HEK293 (cell line): ENCODE results near the gene CDC37.

ENCODE experiments used
- HOXC10 ChIP-seq: sonication (generic); formaldehyde crosslinking; IDR thresholded peaks from 2 replicates; pipeline ENCODE4 v1.8.1; 2023; ENCODE audit warnings: mild to moderate bottlenecking, missing genetic modification reagents
- KLF16 ChIP-seq: fragments of 450-650 bp; formaldehyde crosslinking; IDR thresholded peaks from 2 replicates; pipeline ENCODE4 v1.5.1; 2017; ENCODE audit warnings: missing biosample characterization, missing genetic modification characterization
- KLF8 ChIP-seq: fragments of 450-650 bp; formaldehyde crosslinking; IDR thresholded peaks from 2 replicates; pipeline ENCODE4 v1.5.1; 2016; ENCODE audit warnings: missing biosample characterization, missing genetic modification characterization
- PBX3 ChIP-seq: sonication (generic); formaldehyde crosslinking; IDR thresholded peaks from 2 replicates; pipeline ENCODE4 v1.8.1; 2022; ENCODE audit warnings: mild to moderate bottlenecking, moderate library complexity, missing genetic modification reagents
- PRDM10 ChIP-seq: fragments of 450-650 bp; formaldehyde crosslinking; IDR thresholded peaks from 2 replicates; pipeline ENCODE4 v1.5.1; 2016; ENCODE audit warnings: missing biosample characterization, missing genetic modification characterization
- YY2 ChIP-seq: fragments of 450-650 bp; formaldehyde crosslinking; IDR thresholded peaks from 2 replicates; pipeline ENCODE4 v1.5.1; 2016; ENCODE audit warnings: missing biosample characterization, missing genetic modification characterization
- ZBTB8A ChIP-seq: fragments of 450-650 bp; formaldehyde crosslinking; IDR thresholded peaks from 2 replicates; pipeline ENCODE4 v1.5.1; 2016; ENCODE audit warnings: missing biosample characterization, missing genetic modification characterization
- ZFP41 ChIP-seq: fragments of 450-650 bp; formaldehyde crosslinking; IDR thresholded peaks from 2 replicates; pipeline ENCODE4 v1.5.1; 2016; ENCODE audit warnings: missing biosample characterization, missing genetic modification characterization, borderline replicate concordance
- ZNF121 ChIP-seq: fragments of 450-650 bp; formaldehyde crosslinking; IDR thresholded peaks from 2 replicates; pipeline ENCODE4 v1.5.1; 2016; ENCODE audit warnings: missing biosample characterization, missing genetic modification characterization
- ZNF148 ChIP-seq: fragments of 450-650 bp; formaldehyde crosslinking; IDR thresholded peaks from 2 replicates; pipeline ENCODE4 v1.5.0; 2017; ENCODE audit warnings: missing biosample characterization, missing genetic modification characterization, borderline replicate concordance
- ZNF18 ChIP-seq: fragments of 450-650 bp; formaldehyde crosslinking; IDR thresholded peaks from 2 replicates; pipeline ENCODE4 v1.5.1; 2016; ENCODE audit warnings: missing biosample characterization, missing genetic modification characterization
- ZNF23 ChIP-seq: fragments of 450-650 bp; formaldehyde crosslinking; IDR thresholded peaks from 2 replicates; pipeline ENCODE4 v1.5.1; 2016; ENCODE audit warnings: missing biosample characterization, missing genetic modification characterization, borderline replicate concordance
- ZNF239 ChIP-seq: fragments of 450-650 bp; formaldehyde crosslinking; IDR thresholded peaks from 2 replicates; pipeline ENCODE4 v1.5.1; 2016; ENCODE audit warnings: missing biosample characterization, missing genetic modification characterization
- ZNF26 ChIP-seq: fragments of 450-650 bp; formaldehyde crosslinking; IDR thresholded peaks from 2 replicates; pipeline ENCODE4 v1.5.1; 2016; ENCODE audit warnings: missing biosample characterization, missing genetic modification characterization
- ZNF274 ChIP-seq, 2 experiments: fragments of 200-500 bp in 1 of 2; fragments of 450-650 bp in 1 of 2; sonication (Bioruptor generic) in 1 of 2; formaldehyde crosslinking in 1 of 2; IDR thresholded peaks; 2 replicates each; pipeline versions ENCODE4 v1.5.1 to v1.6.1; 2014 to 2016; ENCODE audit warnings: borderline replicate concordance in 1 of 2, inconsistent platforms in 1 of 2, low read length in 1 of 2, missing biosample characterization in 1 of 2, missing genetic modification characterization in 1 of 2
- ZNF311 ChIP-seq: fragments of 450-650 bp; formaldehyde crosslinking; IDR thresholded peaks from 2 replicates; pipeline ENCODE4 v1.5.1; 2017; ENCODE audit warnings: missing biosample characterization, missing genetic modification characterization, borderline replicate concordance
- ZNF549 ChIP-seq: fragments of 450-650 bp; IDR thresholded peaks from 2 replicates; pipeline ENCODE4 v1.5.1; 2018; ENCODE audit warnings: missing biosample characterization, missing genetic modification characterization, mild to moderate bottlenecking, inconsistent platforms, moderate library complexity
- ZNF560 ChIP-seq: fragments of 450-650 bp; formaldehyde crosslinking; IDR thresholded peaks from 2 replicates; pipeline ENCODE4 v1.5.1; 2017; ENCODE audit warnings: missing biosample characterization, missing genetic modification characterization, borderline replicate concordance
- ZNF580 ChIP-seq: fragments of 450-650 bp; formaldehyde crosslinking; IDR thresholded peaks from 2 replicates; pipeline ENCODE4 v1.5.1; 2016; ENCODE audit warnings: missing biosample characterization, missing genetic modification characterization
- ZNF585B ChIP-seq: fragments of 450-650 bp; formaldehyde crosslinking; IDR thresholded peaks from 2 replicates; pipeline ENCODE4 v1.5.1; 2016; ENCODE audit warnings: missing biosample characterization, missing genetic modification characterization
- ZNF701 ChIP-seq: fragments of 450-650 bp; formaldehyde crosslinking; IDR thresholded peaks from 2 replicates; pipeline ENCODE4 v1.5.1; 2016; ENCODE audit warnings: missing biosample characterization, missing genetic modification characterization
- ZNF768 ChIP-seq: fragments of 450-650 bp; formaldehyde crosslinking; IDR thresholded peaks from 2 replicates; pipeline ENCODE4 v1.5.1; 2018; ENCODE audit warnings: missing biosample characterization, mild to moderate bottlenecking, missing genetic modification characterization
- ZSCAN4 ChIP-seq: fragments of 450-650 bp; formaldehyde crosslinking; IDR thresholded peaks from 2 replicates; pipeline ENCODE4 v1.5.1; 2017; ENCODE audit warnings: missing biosample characterization, missing genetic modification characterization

The CDC37 gene

GRCh38 chr19:10416380-10417257, 13.3 kb upstream of the CDC37 start (continued):
- TF ChIP-seq PBX3 (CRISPR knock-in tag) (peak; percentile 45; the same call in 1 of the 2 replicates), ZBTB8A (tag by site-specific recombination) (peak; percentile 88), ZNF311 (tag by site-specific recombination) (no peak), ZNF560 (tag by site-specific recombination) (no peak), ZNF768 (tag by site-specific recombination) (no peak), HOXC10 (CRISPR knock-in tag) (no peak), ZNF23 (tag by site-specific recombination) (no peak), ZNF121 (tag by site-specific recombination) (peak; percentile 77), PRDM10 (tag by site-specific recombination) (peak; percentile 82), ZSCAN4 (tag by site-specific recombination) (peak; percentile 75), ZFP41 (tag by site-specific recombination) (no peak), ZNF585B (tag by site-specific recombination) (no peak), ZNF549 (tag by site-specific recombination) (no peak), ZNF18 (tag by site-specific recombination) (no peak; the same call in 1 of the 2 replicates), KLF8 (peak; percentile 98; the same call in 1 of the 2 replicates), ZNF701 (tag by site-specific recombination) (no peak), ZNF148 (tag by site-specific recombination) (peak; percentile 90), YY2 (peak; percentile 65), ZNF580 (peak; percentile 93), ZNF274 (IDR thresholded peaks at IDR 0.05; ENCODE audit: low read length) (no peak), ZNF274 (tag by site-specific recombination; IDR thresholded peaks at IDR 0.05; ENCODE audit: borderline replicate concordance) (no peak), ZNF26 (no peak), KLF16 (tag by site-specific recombination) (peak; percentile 98), ZNF239 (tag by site-specific recombination) (peak; percentile 95)
